Endothelial cell of umbilical vein (primary cell): ENCODE measurements around the gene ADARB1.

Experiments used
- GATA2 ChIP-seq: IDR thresholded peaks from 2 replicates; pipeline ENCODE4 v1.7.0; 2011; ENCODE audit warnings: low read depth, mild to moderate bottlenecking, moderate library complexity, mixed read lengths, low read length; ENCODE audit not compliant: insufficient read length, insufficient read depth
- POLR2AphosphoS5 ChIP-seq: IDR thresholded peaks from 2 replicates; pipeline ENCODE4 v1.6.1; 2012; ENCODE audit warnings: low read depth, mild to moderate bottlenecking, control low read depth, low read length, moderate library complexity; ENCODE audit not compliant: insufficient read depth
- TF ChIP-seq, protein P1 (sequence below), 2 donors: IDR thresholded peaks; 1 replicate in 1 of 2; 2 replicates in 1 of 2; pipeline ENCODE4 v1.5.1; 2011; ENCODE audit warnings: low read length in 2 of 2, mild to moderate bottlenecking in 2 of 2, moderate library complexity in 2 of 2, control low read depth in 1 of 2, inconsistent platforms in 1 of 2, low read depth in 1 of 2; ENCODE audit not compliant: insufficient read depth in 1 of 2; ENCODE audit errors: extremely low read depth in 1 of 2

DNA sequence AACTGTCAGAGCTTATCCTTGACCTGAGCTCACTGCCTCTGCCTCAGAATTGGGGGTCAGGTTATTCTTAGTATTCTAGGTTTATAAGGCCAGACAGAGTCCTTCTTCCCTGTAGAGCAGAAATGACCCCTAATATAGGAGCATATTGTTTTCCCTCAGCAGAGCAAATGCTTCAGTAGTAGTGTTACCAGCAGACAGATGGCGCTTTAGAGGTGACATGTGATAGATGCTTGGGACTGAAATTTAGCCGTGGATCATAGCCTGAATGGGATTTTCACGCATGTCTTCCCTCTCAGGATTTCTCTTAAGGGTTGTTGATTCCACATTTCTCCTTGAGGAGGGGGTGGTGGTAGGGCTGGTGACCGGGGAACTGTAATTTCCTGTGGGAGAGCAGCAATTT lies 24.5 kb downstream of the ADARB1 start:
- TF ChIP-seq, protein P1, sequence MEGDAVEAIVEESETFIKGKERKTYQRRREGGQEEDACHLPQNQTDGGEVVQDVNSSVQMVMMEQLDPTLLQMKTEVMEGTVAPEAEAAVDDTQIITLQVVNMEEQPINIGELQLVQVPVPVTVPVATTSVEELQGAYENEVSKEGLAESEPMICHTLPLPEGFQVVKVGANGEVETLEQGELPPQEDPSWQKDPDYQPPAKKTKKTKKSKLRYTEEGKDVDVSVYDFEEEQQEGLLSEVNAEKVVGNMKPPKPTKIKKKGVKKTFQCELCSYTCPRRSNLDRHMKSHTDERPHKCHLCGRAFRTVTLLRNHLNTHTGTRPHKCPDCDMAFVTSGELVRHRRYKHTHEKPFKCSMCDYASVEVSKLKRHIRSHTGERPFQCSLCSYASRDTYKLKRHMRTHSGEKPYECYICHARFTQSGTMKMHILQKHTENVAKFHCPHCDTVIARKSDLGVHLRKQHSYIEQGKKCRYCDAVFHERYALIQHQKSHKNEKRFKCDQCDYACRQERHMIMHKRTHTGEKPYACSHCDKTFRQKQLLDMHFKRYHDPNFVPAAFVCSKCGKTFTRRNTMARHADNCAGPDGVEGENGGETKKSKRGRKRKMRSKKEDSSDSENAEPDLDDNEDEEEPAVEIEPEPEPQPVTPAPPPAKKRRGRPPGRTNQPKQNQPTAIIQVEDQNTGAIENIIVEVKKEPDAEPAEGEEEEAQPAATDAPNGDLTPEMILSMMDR (IDR thresholded peaks at IDR 0.05; ENCODE audit: extremely low read depth in 1 of 2, insufficient read depth in 1 of 2, low read depth in 1 of 2, low read length in 2 of 2) = peak; percentile 36 to 53
- TF ChIP-seq POLR2AphosphoS5 = no peak
- TF ChIP-seq GATA2 = no peak
